HG02588 (cell line): ENCODE results near the gene RANBP9.

Source experiments
- ATAC-seq: cut with Tn5 transposase; IDR thresholded peaks from one replicate; pipeline ENCODE4 v1.9.1; 2021; ENCODE audit warnings: mild to moderate bottlenecking, moderate library complexity; ENCODE audit not compliant: unreplicated experiment

Gene RANBP9

DNA sequence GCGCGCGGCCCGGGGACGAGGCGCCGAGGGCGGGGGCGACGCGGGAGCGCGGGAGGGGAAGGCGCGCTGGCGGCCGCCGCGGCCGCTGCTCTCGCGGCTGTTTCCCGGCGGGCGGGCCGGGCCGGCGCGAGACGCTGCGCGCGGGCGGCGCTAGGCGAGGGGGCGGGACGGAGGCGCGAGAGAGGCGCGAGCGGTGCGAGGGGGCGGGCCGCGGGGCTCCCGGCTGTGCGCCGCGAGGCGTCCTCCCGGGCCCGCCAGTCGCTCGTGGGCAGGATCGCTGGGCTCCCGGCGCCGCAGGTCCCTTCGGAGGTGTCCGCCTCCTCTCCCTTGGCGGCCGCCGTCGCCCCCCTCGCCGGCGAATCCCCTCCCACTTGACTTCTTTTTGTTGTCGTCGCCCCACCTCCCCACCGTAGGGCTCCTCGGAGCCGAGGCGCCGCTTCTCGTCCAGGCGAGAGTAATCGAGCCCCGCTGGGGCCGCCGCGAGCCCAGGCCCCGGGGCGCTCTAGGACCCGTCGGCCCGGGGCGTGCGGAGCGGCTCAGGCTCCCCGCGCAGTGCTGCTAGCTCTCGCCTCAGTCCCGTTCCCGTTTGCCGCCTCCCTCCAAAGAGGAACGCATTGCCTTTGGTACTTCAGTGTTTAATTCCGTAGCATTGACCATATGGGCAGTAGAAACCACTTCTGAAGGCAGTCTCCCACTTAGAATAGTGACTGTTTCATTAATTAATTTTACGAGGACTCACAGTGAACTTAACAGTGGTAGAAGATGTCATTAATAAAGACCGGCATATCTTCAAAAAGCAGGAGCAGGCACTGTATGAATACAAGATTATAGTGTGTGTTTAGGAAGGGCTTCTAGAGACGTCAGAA lies at the start of gene RANBP9:
Gene RANBP9, minus strand, starts transcription at position 103 of the 866 bp plus-strand sequence. CDS start 330 bp downstream, outside the sequence.
- ATAC-seq = peak; percentile 70

DNA sequence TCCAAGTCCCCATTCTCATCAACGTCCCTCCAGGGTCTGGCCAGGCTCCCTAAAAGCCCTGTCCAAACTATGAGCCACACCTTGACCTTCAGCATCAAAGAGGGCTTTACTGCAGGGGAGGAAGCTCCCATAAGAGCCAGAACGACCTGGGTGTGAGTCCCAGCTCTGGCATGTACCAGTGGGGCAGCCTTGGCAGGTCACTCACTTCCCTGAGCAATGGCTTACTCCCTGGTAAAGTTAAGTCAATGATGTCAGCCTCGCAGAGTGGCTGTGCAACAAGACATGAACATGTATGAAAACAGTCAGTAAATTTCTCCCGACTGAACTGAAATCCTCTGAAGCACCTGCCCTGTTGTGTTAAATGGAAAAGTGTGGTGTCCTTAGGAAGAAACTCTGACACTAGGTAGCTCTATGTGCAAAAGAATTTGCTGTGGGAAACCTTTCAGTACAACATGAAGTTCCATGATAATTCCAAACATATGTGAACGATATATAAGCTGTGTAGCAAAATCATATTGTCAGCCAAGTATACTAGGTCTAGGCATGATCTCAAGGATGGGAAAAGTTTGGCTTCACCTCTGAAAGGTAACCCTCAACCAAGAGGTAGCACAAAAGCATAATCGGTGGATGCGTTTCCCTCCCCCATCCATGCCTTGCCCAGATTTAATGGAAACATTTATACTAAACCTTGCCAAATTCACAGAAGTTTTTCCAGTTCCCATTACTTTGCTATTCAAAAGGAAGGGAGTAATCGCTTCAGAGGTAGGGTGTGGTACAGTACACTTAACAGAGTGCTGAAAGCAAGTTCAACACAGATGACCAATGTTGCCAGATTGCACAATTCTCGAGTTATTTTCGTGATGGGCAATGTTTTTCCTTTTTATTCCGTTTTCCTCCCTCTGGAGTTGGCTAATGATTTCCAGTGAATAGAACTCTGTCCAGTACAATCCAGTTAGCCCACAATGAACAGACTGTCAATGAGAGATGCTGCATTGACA lies 49.0 kb upstream of the RANBP9 start:
- ATAC-seq = no peak

DNA sequence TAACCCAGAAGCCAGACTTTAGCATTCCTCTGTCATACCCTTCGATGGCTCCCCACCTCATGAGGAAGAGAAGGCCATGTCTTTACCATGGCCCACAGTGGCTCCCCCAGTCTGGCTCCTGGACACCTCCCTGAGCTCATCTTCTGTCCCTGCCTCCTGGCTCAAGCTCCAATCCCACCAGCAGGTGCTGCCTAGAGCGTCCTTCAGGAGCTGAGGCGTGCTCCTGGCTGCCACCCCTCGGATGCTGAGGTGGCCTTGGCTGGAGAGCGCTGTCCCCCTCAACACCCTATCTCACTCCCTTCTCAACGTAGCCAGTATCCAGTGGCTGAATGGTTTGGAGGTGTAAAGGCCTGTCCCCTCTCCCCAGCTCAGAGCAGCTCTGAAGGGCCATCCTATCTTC lies 47.4 kb upstream of the RANBP9 start:
- no peak for ATAC-seq

DNA sequence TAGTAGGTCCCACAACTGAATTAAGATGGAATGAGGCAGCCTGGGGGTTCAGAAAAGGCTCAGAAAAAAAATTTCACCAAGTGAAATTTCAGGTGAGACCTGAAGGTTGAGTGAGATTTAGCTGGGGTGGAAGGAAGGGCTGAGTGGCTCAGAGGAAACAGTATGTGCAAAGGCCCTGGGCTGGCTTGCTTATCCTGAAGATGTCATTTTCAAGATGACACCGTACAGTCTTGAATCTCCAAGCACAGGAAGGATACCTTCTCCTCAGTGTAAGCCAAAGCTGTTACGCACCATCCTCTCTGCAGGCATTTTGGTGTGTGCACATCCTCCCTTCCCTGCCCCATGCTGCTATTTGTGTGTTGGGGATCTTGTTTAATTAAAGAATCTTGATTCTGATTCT lies 43.0 kb upstream of the RANBP9 start:
- no peak for ATAC-seq

DNA sequence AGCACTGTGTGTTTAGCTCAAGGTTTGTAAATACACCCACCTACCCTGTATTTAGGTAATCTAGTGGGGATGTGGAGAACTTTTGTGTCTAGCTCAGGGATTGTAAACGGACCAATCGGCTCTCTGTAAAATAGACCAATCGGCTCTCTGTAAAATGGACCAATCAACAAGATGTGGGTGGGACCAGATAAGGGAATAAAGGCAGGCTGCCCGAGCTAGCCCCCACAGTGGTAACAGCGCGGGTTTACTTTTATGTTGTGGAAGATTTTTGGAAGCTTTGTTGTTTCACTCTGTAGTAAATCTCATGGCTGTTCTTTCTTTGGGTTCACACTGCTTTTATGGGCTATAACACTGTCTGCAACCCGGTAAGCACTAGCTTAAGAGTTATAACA lies 32.1 kb upstream of the RANBP9 start:
- ATAC-seq = no peak

DNA sequence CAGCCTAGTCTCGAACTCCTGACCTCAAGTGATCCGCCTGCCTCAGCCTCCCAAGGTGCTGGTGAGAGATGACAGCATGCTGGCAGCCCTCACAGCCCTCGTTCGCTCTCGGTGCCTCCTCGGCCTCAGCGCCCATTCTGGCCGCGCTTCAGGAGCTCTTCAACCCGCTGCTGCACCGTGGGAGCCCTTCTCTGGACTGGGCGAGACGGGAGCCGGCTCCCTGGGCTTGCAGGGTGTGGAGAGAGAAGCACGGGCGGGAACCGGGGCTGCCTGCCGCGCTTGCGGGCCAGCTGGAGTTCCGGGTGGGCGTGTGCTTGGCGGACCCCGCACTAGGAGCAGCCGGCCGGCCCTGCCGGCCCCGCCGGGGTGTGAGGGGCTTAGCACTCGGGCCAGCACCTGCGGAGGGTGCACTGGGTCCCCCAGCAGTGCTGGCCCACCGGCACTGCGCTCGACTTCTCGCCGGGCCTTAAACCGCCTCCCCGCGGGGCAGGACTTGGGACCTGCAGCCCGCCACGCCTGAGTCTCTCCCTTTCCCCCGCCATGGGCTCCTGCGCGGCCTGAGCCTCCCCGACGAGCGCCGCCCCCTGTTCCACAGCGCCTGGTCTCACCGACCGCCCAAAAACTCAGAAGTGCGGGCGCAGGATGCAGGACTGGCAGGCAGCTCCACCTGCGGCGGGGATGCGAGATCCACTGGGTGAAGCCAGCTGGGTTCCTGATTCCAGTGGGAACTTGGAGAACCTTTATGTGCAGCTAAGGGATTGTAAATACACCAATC lies 31.5 kb upstream of the RANBP9 start:
- no peak for ATAC-seq

DNA sequence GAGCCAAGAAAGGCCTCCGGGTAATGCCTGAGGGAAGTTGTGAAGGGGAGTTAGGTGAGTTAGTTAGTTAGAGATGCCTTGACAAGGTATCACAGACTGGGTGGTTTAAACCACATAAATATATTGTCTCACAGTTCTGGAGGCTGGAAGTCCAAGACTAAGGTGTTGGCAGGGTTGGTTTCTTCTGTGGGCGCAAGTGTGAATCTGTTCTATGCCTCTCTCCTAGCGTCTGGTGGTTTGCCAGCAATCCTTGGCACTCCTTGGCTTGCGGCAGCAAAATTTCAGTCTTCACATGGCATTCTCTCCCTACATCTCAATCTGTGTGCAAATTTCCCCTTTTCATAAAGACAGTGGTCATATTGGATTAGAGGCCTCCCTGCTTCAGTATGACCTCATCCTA lies 29.7 kb upstream of the RANBP9 start:
- ATAC-seq = no peak

DNA sequence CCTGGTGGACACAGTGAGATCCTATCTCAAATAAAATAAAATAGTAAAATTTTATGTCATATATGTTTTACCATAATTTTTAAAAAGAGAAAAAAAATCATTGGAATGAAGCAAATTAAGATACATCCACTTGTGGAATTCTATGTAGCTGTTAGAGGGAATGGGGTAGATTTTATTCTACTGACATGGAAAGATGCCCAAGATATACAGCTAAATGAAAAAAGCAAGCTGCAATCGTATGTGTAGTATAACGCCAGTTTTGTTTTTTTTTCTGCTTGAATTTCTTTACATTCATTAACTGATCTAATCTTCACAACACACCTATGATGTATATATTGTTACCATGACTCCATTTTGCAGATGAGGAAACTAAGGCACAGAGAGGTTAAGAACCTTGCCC lies 23.4 kb upstream of the RANBP9 start:
- no peak for ATAC-seq

DNA sequence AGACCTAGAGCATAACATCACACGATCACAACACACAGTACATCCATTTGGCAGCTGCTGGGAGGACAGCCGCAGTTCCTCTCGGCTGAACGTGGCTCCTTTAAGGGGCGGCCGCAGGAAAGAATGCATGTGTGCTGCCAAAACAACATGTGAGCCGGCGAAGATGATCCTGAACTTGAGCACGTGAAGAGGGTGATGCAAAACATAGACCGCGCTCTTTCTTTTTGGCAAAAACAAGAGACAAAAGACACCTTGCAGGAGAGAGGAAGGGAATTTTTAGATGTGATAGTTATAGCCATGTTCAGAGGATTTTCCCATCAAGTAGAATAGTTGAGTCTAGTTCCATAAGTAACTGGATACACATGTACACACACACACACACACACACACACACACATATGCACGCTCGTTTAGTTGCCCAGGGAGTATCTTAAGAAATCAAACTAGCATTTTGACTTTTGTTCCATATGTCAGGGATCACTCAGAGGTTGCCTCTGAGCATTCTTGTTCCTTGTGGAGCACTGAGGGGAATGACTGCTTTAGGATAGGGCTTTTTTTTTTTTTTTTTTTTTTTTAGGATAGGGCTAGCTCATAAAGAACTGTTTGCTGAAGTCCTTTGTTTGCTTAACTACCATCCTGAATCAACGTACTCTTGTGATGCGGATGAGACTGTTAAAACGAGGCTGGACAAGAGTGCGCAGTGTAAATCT lies 21.7 kb upstream of the RANBP9 start:
- ATAC-seq = no peak

DNA sequence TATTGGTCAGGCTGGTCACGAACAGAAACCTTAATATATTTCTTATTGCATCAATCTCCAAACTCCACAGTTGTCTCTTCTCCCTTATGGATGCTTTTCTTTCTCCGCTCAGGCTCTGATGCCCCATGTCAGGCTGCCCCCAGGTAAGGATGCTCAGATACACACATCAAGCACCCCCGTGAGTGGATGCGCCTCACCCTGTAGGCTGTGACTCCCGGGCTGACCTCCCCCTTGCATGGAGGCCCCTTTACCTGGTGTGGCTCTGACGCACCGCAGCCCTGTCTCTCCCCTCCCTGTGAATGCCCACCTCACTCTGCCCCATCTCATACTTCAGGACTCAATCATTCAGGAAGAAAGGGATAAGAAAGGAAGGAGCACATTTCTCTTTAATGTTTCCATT lies 19.1 kb upstream of the RANBP9 start:
- ATAC-seq = no peak

DNA sequence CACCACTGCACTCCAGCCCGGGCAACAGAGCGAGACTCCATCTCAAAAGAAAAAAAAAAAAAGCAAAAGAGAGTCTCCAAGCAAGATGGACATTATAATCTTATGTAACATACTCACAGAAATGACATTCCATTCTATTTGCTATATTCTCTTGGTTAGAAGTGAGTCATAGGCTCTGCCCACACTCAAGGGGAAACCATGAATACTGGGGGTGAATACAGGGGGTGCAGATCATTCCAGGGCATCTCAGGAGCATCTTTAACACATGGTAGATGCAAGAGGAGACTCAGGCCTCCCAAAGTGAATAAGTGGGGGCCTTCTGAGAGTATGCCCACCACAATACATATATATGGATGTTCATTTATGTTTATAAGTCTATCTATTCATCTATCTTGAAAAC lies 18.3 kb upstream of the RANBP9 start:
- no peak for ATAC-seq

DNA sequence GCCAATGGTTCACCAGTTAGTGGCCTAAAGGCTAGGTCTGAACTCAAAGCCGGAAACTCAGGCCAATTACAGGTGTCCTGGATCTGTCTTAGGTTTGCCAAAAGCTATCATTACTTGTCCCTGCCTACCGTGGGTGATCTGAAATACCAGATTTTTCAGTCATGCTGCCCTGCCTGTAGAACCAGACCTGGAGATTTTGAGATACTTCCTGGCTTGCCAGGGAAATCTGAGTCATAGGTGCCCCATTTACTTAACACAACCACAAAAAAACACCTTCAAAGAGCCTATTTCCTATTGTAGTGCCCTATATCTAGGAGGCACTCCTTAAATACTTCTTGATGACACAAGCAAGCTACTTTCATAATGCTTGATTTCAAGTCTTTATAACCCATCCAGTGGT lies 13.9 kb upstream of the RANBP9 start:
- ATAC-seq = no peak

DNA sequence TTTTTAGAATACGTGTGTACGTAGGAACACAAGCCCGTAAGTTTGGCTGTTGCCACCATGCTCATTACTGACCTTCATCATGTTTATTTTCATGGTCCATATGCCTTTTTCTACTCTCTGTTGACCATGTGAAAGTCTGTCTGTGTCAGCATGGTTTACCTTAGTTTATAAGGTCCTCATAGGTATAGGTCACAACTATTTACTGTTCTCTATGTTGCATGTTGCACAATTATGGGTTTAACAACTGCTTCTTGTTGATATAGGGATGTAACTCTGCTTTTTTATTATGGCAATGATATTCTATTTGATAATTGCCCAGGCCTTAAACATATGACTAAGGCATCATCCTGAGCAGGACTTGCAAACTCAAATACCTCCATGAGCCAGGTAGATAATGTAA lies 13.4 kb upstream of the RANBP9 start:
- no peak for ATAC-seq

DNA sequence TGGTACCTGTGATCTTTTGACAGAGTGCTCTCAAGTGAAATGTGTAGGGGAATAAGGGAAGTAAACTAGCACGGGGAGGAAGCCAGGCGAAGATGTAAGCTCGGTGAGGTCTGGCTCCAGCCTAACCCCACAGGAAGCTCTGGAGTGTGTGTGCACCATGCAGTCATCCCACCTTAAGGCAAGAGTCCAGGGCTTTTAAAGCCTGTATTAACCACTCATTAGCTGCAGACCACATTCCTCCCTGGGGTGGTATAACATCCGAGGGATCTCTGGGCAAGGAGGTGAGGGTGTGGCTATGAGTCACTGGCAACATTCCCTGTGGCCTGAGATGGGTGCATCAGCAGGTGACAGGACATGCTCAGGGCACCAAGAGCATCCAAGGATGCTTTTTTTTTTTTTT lies 12.5 kb upstream of the RANBP9 start:
- ATAC-seq = no peak

DNA sequence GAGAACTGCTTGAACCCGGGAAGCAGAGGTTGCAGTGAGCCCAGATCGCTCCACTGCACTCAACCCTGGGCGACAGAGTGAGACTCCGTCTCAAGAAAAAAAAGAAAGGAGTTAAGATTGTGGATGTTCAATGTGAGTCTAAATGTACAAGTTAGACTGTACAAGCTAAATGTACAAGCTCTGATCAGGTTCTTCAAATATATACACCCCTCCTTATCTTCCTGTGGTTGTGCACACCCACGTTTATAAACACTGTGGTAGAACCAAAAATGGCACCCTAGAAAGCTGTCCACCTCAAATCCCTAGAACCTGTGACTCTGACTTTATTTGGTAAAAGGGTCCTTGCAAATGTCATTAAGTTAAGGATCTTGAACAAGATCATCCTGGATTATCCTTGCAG lies 11.2 kb upstream of the RANBP9 start:
- ATAC-seq = no peak

DNA sequence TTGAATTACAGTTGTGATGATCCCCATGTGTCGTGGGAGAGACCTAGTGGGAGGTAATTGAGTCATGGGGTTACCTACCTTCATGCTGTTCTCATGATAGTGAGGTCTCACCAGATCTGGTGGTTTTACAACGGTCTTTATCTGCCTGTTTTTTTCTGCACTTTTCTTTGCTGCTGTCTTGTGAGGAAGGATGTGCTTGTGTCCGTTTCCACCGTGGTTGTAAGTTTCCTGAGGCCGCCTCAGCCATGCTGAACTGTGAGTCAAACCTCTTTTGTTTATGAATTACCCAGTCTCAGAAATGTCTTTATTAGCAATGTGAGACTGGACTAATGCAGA lies 6.5 kb upstream of the RANBP9 start:
- no peak for ATAC-seq

DNA sequence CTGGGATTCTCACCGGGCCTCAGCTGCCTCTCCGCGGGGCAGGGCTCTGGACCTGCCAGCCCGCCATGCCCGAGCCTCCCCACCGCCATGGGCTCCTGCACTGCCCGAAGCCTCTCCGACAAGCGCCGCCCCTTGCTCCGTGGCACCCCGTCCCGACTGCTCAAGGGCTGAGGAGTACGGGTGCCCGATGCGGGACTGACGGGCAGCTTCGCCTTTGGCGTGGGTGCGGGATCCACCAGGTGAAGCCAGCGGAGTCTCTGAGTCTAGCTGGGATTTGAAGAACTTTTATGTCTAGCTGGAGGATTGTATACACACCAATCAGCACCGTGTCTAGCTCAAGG lies 5.3 kb upstream of the RANBP9 start:
- ATAC-seq = no peak

DNA sequence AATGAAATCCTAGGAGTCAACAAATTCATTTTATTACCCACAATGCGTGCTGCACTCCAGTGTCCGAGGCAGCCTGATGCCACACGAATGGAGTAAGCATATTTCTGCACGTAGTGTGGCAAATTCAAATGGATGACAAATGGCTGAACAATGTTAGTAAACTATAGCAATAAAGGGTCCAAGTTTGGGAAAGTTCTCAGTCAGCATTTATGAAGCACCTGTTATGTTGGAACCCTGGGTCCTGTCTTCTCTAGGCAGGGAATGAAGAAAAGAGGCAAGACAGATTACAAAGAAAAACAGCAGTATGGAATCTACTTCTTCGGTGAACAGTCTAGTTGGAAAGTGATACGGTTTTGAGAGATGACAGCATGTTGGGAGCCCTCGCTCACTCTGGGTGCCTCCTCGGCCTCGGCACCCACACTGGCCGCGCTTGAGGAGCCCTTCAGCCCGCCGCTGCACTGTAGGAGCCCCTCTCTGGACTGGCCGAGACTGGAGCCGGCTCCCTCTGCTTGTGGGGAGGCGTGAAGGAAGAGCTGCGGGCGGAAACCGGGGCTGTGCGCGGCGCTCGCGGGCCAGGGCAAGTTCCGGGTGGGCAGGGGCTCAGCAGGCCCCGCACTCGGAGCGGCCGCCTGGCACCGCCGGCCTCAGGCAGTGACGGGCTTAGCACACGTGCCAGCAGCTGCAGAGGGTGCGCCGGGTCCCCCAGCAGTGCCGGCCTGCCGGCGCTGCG lies 4.8 kb upstream of the RANBP9 start:
- ATAC-seq = no peak

DNA sequence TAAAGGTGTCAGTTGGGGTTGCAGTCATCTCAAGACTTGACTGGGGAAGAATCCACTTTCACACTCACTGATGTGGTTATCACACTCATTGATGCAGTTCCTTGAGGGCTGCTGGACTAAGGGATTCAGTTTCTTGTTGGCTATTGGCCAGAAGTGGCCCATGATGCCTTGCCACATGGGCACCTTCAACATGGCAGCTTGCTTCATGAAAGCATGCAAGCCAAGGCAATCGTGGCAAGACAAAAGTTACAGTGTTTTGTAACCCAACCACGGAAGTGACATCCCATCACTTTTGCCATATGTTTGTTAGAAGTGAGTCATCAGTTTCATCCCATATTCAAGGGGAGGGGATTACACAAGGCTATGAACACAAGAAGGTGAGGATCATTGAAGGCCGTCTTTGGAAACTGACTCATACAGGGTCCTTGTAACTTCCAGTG lies 3.8 kb upstream of the RANBP9 start:
- no peak for ATAC-seq

DNA sequence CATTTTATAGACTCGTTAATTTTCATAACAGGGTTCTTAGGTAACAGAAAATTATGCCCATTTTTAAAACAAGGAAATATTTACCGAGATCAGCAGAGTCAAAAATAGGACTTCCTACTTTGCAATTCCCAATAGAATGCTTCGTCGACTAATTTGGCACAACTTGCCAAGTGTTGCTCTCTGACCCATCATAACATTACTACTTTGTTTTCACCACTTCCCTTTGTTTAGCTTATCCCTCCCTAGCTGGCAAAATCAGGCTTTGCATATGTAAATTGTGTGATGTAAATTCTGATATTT lies 914 bp upstream of the RANBP9 start:
- no peak for ATAC-seq
